Measurements from ENCODE around the gene ARL15. TPM values are rescaled to one million over a fixed set of nuclear protein-coding genes. Genes with fewer than 3 reads are reported as not detected.

ARL15 gene
- total RNA-seq, 6 donors from 2014 or later, result 6.7 to 36.4 (median 20.7) TPM

DNA sequence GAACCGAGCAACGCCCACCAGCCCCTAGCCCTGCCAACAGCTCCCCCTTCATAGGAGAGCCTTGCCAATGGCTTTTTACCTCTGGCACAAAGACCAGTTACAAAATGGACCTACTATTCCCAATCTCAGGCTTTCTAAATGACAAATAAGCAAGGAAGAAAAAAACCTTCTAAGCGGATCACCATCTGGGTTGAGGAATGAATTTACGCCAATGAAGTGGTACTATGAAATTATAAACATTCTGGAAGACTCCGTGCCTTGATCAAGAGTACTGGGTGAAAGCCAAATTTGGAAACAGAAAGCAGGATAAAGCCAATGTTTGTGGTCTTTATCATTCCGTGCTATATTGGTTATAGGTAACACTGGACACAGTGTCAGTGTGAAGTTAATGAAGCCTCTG is 378.0 kb downstream of the ARL15 start:
- ATAC-seq (ENCODE audit: low FRiP score in 2 of 2) (no peak), DNase-seq (no peak)
- 89 to 92% methylated on average over 6 of the region's 6 CpGs for WGBS, 2 donors
- no peak overlapping the region for H3K4me3 ChIP-seq
- TF ChIP-seq POLR2AphosphoS5 (IDR thresholded peaks at IDR 0.05) (no peak), POLR2A (IDR thresholded peaks at IDR 0.05) (no peak), EP300 (IDR thresholded peaks at IDR 0.05) (no peak)
- TF ChIP-seq, protein P1, sequence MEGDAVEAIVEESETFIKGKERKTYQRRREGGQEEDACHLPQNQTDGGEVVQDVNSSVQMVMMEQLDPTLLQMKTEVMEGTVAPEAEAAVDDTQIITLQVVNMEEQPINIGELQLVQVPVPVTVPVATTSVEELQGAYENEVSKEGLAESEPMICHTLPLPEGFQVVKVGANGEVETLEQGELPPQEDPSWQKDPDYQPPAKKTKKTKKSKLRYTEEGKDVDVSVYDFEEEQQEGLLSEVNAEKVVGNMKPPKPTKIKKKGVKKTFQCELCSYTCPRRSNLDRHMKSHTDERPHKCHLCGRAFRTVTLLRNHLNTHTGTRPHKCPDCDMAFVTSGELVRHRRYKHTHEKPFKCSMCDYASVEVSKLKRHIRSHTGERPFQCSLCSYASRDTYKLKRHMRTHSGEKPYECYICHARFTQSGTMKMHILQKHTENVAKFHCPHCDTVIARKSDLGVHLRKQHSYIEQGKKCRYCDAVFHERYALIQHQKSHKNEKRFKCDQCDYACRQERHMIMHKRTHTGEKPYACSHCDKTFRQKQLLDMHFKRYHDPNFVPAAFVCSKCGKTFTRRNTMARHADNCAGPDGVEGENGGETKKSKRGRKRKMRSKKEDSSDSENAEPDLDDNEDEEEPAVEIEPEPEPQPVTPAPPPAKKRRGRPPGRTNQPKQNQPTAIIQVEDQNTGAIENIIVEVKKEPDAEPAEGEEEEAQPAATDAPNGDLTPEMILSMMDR (IDR thresholded peaks at IDR 0.05), result no peak
- no peaks in the 10 kb centered on the region for H3K36me3 ChIP-seq
- no peaks in the 10 kb centered on the region for H3K9me3 ChIP-seq
- no peaks in the 10 kb centered on the region for H3K27me3 ChIP-seq
- no peak overlapping the region for H3K27ac ChIP-seq
- H3K4me1 ChIP-seq, result no peaks in the 10 kb centered on the region

DNA sequence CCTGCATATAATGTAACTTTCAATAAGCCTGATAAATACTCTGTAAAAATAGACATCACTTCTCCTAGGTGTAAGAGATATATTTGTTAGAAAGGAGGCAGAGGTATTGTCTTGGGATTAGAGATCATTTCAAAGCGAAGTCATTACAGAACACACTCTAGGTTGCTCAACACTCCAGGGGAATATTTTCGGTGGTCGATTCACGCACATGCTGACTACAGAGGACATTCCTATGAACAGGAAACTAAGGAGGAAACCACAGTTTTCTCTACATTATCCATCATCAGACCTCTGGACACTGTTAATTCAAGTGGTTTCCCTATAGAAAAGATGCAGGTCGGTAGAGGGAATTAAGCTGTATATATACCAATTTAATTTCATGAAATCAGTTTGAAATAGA is 379.9 kb downstream of the ARL15 start:
- H3K36me3 ChIP-seq, result no peaks in the 10 kb centered on the region
- no peaks in the 10 kb centered on the region for H3K27me3 ChIP-seq
- H3K4me1 ChIP-seq, result no peaks in the 10 kb centered on the region
- no peak overlapping the region for H3K27ac ChIP-seq
- DNase-seq (no peak), ATAC-seq (ENCODE audit: low FRiP score in 2 of 2) (no peak)
- 45 to 66% methylated on average over 5 of the region's 5 CpGs for WGBS, 2 donors
- H3K9me3 ChIP-seq, result no peaks in the 10 kb centered on the region
- no peak overlapping the region for H3K4me3 ChIP-seq
- TF ChIP-seq POLR2AphosphoS5 (IDR thresholded peaks at IDR 0.05) (no peak), EP300 (IDR thresholded peaks at IDR 0.05) (no peak), POLR2A (IDR thresholded peaks at IDR 0.05) (no peak)
- TF ChIP-seq, protein P1 (IDR thresholded peaks at IDR 0.05), result no peak

DNA sequence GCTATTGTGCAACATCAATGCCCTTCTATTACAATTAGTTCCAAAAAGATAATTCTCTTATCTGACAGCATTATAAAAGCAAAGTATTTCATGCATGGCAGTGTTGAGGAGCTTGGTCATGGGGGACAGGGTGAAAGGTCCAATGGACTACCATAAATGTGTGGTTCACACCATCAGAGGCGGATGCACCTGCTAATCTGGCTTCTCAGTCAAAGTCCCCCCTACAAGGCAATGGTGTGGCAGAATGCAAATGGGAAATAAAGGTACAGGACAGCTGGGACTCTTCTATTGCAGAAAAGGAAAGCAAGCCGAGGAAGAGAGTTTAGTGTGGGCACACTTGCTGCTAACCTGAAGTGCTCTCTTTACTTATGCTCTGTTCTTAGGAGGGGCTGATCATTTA is 380.8 kb downstream of the ARL15 start:
- Histone ChIP-seq H3K4me1 (no peaks in the 10 kb centered on the region), H3K27me3 (no peaks in the 10 kb centered on the region), H3K9me3 (no peaks in the 10 kb centered on the region), H3K27ac (no peak overlapping the region), H3K36me3 (no peaks in the 10 kb centered on the region), H3K4me3 (no peak overlapping the region)
- DNase-seq, result no peak
- TF ChIP-seq POLR2A (IDR thresholded peaks at IDR 0.05), result no peak
- no peak for TF ChIP-seq POLR2AphosphoS5 (IDR thresholded peaks at IDR 0.05)
- TF ChIP-seq EP300 (IDR thresholded peaks at IDR 0.05), result no peak
- TF ChIP-seq, protein P1 (IDR thresholded peaks at IDR 0.05), result no peak
- 89 to 100% methylated on average over 2 of the region's 2 CpGs for WGBS, 2 donors
- ATAC-seq (ENCODE audit: low FRiP score in 2 of 2), result no peak

- Histone ChIP-seq H3K4me1 (no peaks in the 10 kb centered on the region), H3K27ac (no peak overlapping the region), H3K9me3 (no peaks in the 10 kb centered on the region), H3K36me3 (no peaks in the 10 kb centered on the region), H3K27me3 (no peaks in the 10 kb centered on the region), H3K4me3 (no peak overlapping the region)
- 75 to 86% methylated on average over 4 of the region's 4 CpGs for WGBS, 2 donors
- TF ChIP-seq EP300 (IDR thresholded peaks at IDR 0.05), result no peak
- TF ChIP-seq POLR2AphosphoS5 (IDR thresholded peaks at IDR 0.05), result no peak
- TF ChIP-seq, protein P1 (IDR thresholded peaks at IDR 0.05), result no peak
- no peak for TF ChIP-seq POLR2A (IDR thresholded peaks at IDR 0.05)
- ATAC-seq (ENCODE audit: low FRiP score in 2 of 2), result no peak
- no peak for DNase-seq
These were observed 381.2 kb downstream of the ARL15 start for GRCh38 chr5:53929152-53929551.

DNA sequence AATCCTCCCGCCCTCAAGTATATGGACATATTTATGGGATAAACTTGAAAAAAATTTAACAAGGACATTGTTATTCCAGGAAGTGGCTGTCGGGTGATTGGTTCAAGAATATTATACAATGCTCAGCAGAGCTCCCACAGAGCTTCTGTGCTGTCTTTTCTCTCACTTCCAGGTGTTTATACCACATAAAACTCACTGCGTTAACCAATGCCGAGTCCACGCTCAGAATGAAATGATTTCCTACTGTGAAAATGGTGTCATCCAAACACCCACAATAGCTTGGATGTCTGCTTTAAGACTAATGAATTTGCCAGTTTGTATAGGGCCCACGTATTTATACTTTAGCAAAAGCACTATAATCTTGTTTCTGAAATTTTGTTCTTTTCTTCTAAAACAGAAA is 381.7 kb downstream of the ARL15 start:
- Histone ChIP-seq H3K9me3 (no peaks in the 10 kb centered on the region), H3K36me3 (no peaks in the 10 kb centered on the region), H3K4me3 (no peak overlapping the region), H3K4me1 (no peaks in the 10 kb centered on the region), H3K27me3 (no peaks in the 10 kb centered on the region), H3K27ac (no peak overlapping the region)
- no peak for TF ChIP-seq EP300 (IDR thresholded peaks at IDR 0.05)
- TF ChIP-seq, protein P1 (IDR thresholded peaks at IDR 0.05), result no peak
- ATAC-seq (ENCODE audit: low FRiP score in 2 of 2) (no peak), DNase-seq (no peak)
- 83 to 87% methylated on average over 6 of the region's 6 CpGs for WGBS, 2 donors

All from upper lobe of left lung (tissue), 6 donors.